Thoracic aorta (tissue), 2 donors: ENCODE data around the gene ANKRD6. TPM values are rescaled to one million over a fixed set of nuclear protein-coding genes. Genes with fewer than 3 reads are reported as not detected.

ENCODE experiments used
- ATAC-seq: fragments of 150-250 bp; one replicate; pipeline ENCODE4 v1.8.0; 2017; ENCODE audit warnings: low read depth; ENCODE audit not compliant: insufficient number of reproducible peaks, low FRiP score
- DNase-seq: peaks from one replicate; pipeline ENCODE4 v3.0.0-alpha.2; 2020; ENCODE audit warnings: low spot score
- H3K27ac ChIP-seq, 2 donors: fragments of 200-600 bp; sonication (generic); 1 replicate in 1 of 2; 2 replicates in 1 of 2; pipeline ENCODE4 v1.5.1; 2016; ENCODE audit warnings: mild to moderate bottlenecking in 2 of 2, moderate library complexity in 2 of 2
- H3K27me3 ChIP-seq: fragments of 200-600 bp; sonication (generic); replicated peaks from 2 replicates; pipeline ENCODE4 v1.6.0; 2016; ENCODE audit warnings: mild to moderate bottlenecking; ENCODE audit not compliant: insufficient read depth
- H3K36me3 ChIP-seq: fragments of 200-600 bp; sonication (generic); one replicate; pipeline ENCODE4 v1.5.1; 2016
- H3K4me1 ChIP-seq, 2 donors: fragments of 200-600 bp; sonication (generic); 1 replicate in 1 of 2; 2 replicates in 1 of 2; pipeline versions ENCODE4 v1.5.1 to v1.6.0; 2016; ENCODE audit warnings: low read depth in 2 of 2, mild to moderate bottlenecking in 1 of 2; ENCODE audit not compliant: control insufficient read depth in 1 of 2
- H3K4me3 ChIP-seq: fragments of 200-600 bp; sonication (generic); 2 replicates; pipeline ENCODE4 v1.5.1; 2016; ENCODE audit warnings: mild to moderate bottlenecking
- H3K9me3 ChIP-seq: fragments of 200-600 bp; sonication (generic); 2 replicates; pipeline ENCODE4 v1.5.1; 2016
- CTCF ChIP-seq: fragments of 200-600 bp; sonication (generic); IDR thresholded peaks from one replicate; pipeline ENCODE4 v1.5.1; 2019; ENCODE audit warnings: antibody characterized with exemption
- total RNA-seq, 2 donors: library from RNA; depleted of rRNA; stranded (reverse); fragments of >200 nt; gene quantifications; one replicate each; pipeline versions ENCODE4 v1.1.0 to v1.2.3, GENCODE V29; 2016

Gene ANKRD6
- total RNA-seq, 2 donors from 2014 or later: 35.3 to 91.9 TPM

GRCh38 chr6:89413006-89413400 is 19.9 kb upstream of the ANKRD6 start:
- peaks cover 7 to 37% of the 10 kb centered on the region in 2 donors for H3K4me1 ChIP-seq
- ATAC-seq: no peak
- H3K9me3 ChIP-seq: no peaks in the 10 kb centered on the region
- no peaks in the 10 kb centered on the region for H3K36me3 ChIP-seq
- no peak overlapping the region for H3K27ac ChIP-seq
- peak overlapping the region; percentile 88 for H3K4me3 ChIP-seq
- no peak for TF ChIP-seq CTCF
- no peak for DNase-seq
- no peaks in the 10 kb centered on the region for H3K27me3 ChIP-seq

GRCh38 chr6:89414215-89414614 is 18.7 kb upstream of the ANKRD6 start:
- TF ChIP-seq CTCF: no peak
- DNase-seq (no peak), ATAC-seq (no peak)
- Histone ChIP-seq H3K4me1 (peaks cover 7 to 25% of the 10 kb centered on the region in 2 donors), H3K27me3 (no peaks in the 10 kb centered on the region), H3K36me3 (no peaks in the 10 kb centered on the region), H3K9me3 (no peaks in the 10 kb centered on the region), H3K27ac (no peak overlapping the region), H3K4me3 (no peak overlapping the region)

GRCh38 chr6:89415185-89415584 is 17.8 kb upstream of the ANKRD6 start:
- Histone ChIP-seq H3K27ac (no peak overlapping the region), H3K36me3 (no peaks in the 10 kb centered on the region), H3K27me3 (no peaks in the 10 kb centered on the region), H3K4me3 (no peak overlapping the region), H3K4me1 (peaks cover 6 to 15% of the 10 kb centered on the region in 2 donors), H3K9me3 (no peaks in the 10 kb centered on the region)
- no peak for ATAC-seq
- no peak for DNase-seq
- no peak for TF ChIP-seq CTCF

GRCh38 chr6:89416796-89417195 is 16.2 kb upstream of the ANKRD6 start:
- DNase-seq (no peak), ATAC-seq (no peak)
- Histone ChIP-seq H3K4me1 (peaks cover 0 to 9% of the 10 kb centered on the region in 2 donors), H3K4me3 (no peak overlapping the region), H3K27ac (no peak overlapping the region), H3K27me3 (no peaks in the 10 kb centered on the region), H3K36me3 (no peaks in the 10 kb centered on the region), H3K9me3 (no peaks in the 10 kb centered on the region)
- TF ChIP-seq CTCF: no peak

- DNase-seq (no peak), ATAC-seq (no peak)
- H3K27me3 ChIP-seq: no peaks in the 10 kb centered on the region
- peaks cover 0 to 23% of the 10 kb centered on the region in 2 donors for H3K4me1 ChIP-seq
- peak overlapping the region; percentile 25 for H3K4me3 ChIP-seq
- no peak for TF ChIP-seq CTCF
- H3K9me3 ChIP-seq: no peaks in the 10 kb centered on the region
- no peaks in the 10 kb centered on the region for H3K36me3 ChIP-seq
- H3K27ac ChIP-seq: no peak overlapping the region
These were observed 2.6 kb upstream of the ANKRD6 start for GRCh38 chr6:89430201-89430962.
